ENCODE measurements around the gene ATP1B2.

The ATP1B2 gene

DNA sequence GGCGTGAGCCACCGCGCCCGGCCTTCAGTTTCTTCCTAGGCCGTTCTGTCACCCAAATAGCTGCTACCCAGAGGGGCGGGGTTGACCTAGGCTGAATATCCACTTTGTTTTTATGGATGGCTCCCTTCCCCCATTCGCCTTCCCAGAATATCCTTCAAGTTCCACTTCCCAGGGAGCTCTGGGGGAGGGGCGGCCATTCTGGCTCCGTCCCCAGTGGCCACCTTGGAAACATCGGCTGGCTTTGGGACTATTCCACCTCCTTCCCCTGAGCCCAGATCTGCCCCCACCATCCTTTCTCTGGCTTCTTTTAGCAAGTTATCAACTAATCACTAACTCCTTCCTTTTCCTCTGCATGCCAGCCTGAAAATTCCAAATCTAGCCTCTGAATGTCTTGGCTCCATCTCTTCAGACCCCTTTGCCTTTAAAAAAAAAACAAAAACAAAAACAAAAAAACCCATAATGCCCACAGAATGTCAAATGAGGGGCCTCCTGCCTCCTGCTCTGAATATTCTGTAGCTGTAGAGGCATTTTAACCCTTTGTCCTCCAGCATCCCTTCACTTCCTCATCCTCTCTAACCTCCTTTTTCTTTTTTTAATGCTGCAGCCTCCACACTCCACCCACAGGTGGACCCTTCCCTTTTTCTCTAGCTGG lies 6.4 kb downstream of the ATP1B2 start:
- peak overlapping the region; percentile 71; the same call in 1 of the 2 replicates for H3K9ac ChIP-seq (ENCODE audit: low read depth, low read length)

DNA sequence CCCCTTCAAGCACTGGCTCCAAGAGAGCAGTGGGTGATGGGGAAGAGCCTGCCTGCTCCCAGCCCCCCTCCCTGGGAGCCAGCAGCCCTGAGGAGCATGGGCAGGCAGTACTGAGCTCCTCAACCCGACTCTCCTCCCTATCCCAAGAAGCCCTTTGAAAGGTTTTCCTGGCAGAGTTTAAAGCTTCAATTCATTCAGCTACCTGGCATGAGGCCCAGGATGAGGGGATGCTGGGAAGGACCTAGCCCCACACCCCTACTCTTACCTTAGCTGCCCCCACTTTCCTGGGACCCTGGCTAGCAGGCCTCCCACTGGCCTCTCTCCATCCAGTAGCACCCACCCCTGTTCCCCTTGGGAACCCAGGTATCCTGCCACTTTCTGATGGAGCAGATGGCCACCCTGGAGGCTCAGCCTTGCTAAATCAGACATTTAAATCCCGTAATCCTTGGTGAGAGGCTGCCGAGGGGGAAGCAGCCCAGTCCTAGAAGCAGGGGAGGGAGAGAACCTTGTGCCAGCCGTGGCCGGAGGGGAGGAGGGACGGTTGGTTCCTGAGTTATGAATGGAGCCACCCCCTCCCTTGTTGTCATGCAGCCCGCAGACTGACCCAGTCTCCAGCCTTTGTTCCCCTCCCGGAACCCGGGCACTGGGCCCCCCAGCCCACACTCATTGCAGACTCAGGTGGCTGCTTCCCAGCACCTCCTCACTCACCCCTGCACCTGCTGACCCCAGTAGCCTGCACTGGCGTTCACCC lies 17.1 kb downstream of the ATP1B2 start:
- peaks cover 65% of the 10 kb centered on the region for H3K36me3 ChIP-seq (ENCODE audit: insufficient read depth, low read depth, low read length)
- no peak overlapping the region for H3K9ac ChIP-seq (ENCODE audit: low read depth, low read length)
- H3K4me3 ChIP-seq (ENCODE audit: low read length), result no peak overlapping the region
- no peaks in the 10 kb centered on the region for H3K27me3 ChIP-seq (ENCODE audit: insufficient read depth, low read length)
- H3K27ac ChIP-seq (ENCODE audit: low read length), result no peak overlapping the region
- no peaks in the 10 kb centered on the region for H3K4me1 ChIP-seq (ENCODE audit: insufficient read depth, low read length)
- H3K9me3 ChIP-seq (ENCODE audit: insufficient read depth, low read depth, low read length), result no peaks in the 10 kb centered on the region

More for the DNA sequence above, 6.4 kb downstream of the ATP1B2 start:
- Histone ChIP-seq H3K4me3 (ENCODE audit: low read length) (peak overlapping the region; percentile 59), H3K4me1 (ENCODE audit: insufficient read depth, low read length) (peaks cover 11% of the 10 kb centered on the region), H3K27me3 (ENCODE audit: insufficient read depth, low read length) (peaks cover 19% of the 10 kb centered on the region), H3K36me3 (ENCODE audit: insufficient read depth, low read depth, low read length) (0 out of 2 replicates have a peak, but pooled peaks cover 4% of the 10 kb centered on the region), H3K9me3 (ENCODE audit: insufficient read depth, low read depth, low read length) (no peaks in the 10 kb centered on the region), H3K27ac (ENCODE audit: low read length) (peak overlapping the region; percentile 91)

DNA sequence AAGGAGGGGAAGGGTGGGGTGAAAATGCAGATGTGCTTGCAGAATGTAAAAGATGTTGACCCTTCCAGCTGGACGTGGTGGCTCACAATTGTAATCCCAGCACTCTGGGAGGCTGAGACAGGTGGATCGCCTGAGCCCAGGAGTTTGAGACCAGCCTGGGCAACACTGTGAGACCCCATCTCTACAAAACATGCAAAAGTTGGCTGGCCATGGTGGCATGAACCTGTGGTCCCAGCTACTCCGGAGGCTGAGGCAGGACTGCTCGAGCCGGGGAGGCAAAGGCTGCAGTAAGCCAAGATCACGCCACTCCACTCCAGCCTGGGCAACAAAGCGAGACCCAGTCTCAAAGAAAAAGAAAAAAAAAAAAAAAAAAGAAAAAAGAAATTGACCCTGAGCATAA lies 17.8 kb downstream of the ATP1B2 start:
- Histone ChIP-seq H3K27ac (ENCODE audit: low read length) (no peak overlapping the region), H3K36me3 (ENCODE audit: insufficient read depth, low read depth, low read length) (peaks cover 71% of the 10 kb centered on the region)

DNA sequence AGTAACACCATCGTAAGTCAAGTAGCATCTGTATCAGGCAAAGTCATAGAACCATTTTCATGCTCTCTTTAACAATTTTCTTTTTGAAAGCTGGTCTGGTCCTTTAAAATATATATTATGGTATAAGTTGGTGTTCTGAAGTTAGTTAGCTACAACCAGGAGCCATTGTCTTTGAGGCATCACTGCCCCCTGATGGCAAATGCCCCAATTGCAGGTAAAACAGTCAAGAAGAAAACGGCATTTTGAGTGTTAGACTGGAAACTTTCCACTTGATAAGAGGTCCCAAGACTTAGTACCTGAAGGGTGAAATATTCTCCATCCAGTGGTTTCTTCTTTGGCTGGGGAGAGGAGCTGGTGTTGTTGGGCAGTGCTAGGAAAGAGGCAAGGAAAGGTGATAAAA lies 22.5 kb downstream of the ATP1B2 start:
- Histone ChIP-seq H3K27me3 (ENCODE audit: insufficient read depth, low read length) (no peaks in the 10 kb centered on the region), H3K4me3 (ENCODE audit: low read length) (no peak overlapping the region), H3K9me3 (ENCODE audit: insufficient read depth, low read depth, low read length) (peaks cover 4% of the 10 kb centered on the region; the same call in 1 of the 2 replicates), H3K4me1 (ENCODE audit: insufficient read depth, low read length) (peaks cover 13% of the 10 kb centered on the region), H3K9ac (ENCODE audit: low read depth, low read length) (no peak overlapping the region), H3K36me3 (ENCODE audit: insufficient read depth, low read depth, low read length) (peaks cover 74% of the 10 kb centered on the region), H3K27ac (ENCODE audit: low read length) (no peak overlapping the region)

More for the DNA sequence above, 17.8 kb downstream of the ATP1B2 start:
- Histone ChIP-seq H3K4me3 (ENCODE audit: low read length) (no peak overlapping the region), H3K9me3 (ENCODE audit: insufficient read depth, low read depth, low read length) (peaks cover 2% of the 10 kb centered on the region; the same call in 1 of the 2 replicates), H3K9ac (ENCODE audit: low read depth, low read length) (no peak overlapping the region), H3K4me1 (ENCODE audit: insufficient read depth, low read length) (no peaks in the 10 kb centered on the region), H3K27me3 (ENCODE audit: insufficient read depth, low read length) (no peaks in the 10 kb centered on the region)

DNA sequence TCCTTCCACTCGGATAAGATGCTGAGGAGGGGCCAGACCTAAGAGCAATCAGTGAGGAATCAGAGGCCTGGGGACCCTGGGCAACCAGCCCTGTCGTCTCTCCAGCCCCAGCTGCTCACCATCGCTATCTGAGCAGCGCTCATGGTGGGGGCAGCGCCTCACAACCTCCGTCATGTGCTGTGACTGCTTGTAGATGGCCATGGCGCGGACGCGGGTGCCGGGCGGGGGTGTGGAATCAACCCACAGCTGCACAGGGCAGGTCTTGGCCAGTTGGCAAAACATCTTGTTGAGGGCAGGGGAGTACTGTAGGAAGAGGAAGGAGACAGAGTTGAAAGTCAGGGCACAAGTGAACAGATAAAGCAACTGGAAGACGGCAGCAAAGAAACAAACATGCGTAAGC lies 24.2 kb downstream of the ATP1B2 start:
- Histone ChIP-seq H3K27me3 (ENCODE audit: insufficient read depth, low read length) (no peaks in the 10 kb centered on the region), H3K4me3 (ENCODE audit: low read length) (no peak overlapping the region), H3K9ac (ENCODE audit: low read depth, low read length) (no peak overlapping the region), H3K27ac (ENCODE audit: low read length) (no peak overlapping the region), H3K4me1 (ENCODE audit: insufficient read depth, low read length) (peaks cover 16% of the 10 kb centered on the region), H3K36me3 (ENCODE audit: insufficient read depth, low read depth, low read length) (peaks cover 57% of the 10 kb centered on the region), H3K9me3 (ENCODE audit: insufficient read depth, low read depth, low read length) (peaks cover 4% of the 10 kb centered on the region; the same call in 1 of the 2 replicates)

DNA sequence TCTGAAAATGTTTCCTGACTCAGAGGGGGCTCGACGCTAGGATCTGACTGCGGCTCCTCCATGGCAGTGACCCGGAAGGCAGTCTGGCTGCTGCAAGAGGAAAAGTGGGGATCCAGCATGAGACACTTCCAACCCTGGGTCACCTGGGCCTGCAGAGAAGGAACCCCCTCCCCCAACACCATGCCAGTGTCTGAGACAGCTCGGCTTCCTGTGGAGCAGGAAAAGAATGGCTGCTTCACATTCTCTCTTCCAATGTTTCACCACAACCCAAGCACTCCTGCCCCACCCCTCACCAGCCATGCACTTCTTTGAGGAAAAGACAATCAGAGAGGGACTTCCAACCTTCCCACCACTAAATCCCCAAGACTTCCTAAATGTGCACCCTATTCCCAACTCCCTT lies 25.8 kb downstream of the ATP1B2 start:
- Histone ChIP-seq H3K9me3 (ENCODE audit: insufficient read depth, low read depth, low read length) (peaks cover 4% of the 10 kb centered on the region; the same call in 1 of the 2 replicates), H3K36me3 (ENCODE audit: insufficient read depth, low read depth, low read length) (peaks cover 43% of the 10 kb centered on the region), H3K9ac (ENCODE audit: low read depth, low read length) (peak overlapping the region; percentile 40; the same call in 1 of the 2 replicates), H3K27me3 (ENCODE audit: insufficient read depth, low read length) (no peaks in the 10 kb centered on the region), H3K4me3 (ENCODE audit: low read length) (peak overlapping the region; percentile 43; the same call in 1 of the 2 replicates), H3K27ac (ENCODE audit: low read length) (peak overlapping the region; percentile 36), H3K4me1 (ENCODE audit: insufficient read depth, low read length) (peaks cover 16% of the 10 kb centered on the region)

DNA sequence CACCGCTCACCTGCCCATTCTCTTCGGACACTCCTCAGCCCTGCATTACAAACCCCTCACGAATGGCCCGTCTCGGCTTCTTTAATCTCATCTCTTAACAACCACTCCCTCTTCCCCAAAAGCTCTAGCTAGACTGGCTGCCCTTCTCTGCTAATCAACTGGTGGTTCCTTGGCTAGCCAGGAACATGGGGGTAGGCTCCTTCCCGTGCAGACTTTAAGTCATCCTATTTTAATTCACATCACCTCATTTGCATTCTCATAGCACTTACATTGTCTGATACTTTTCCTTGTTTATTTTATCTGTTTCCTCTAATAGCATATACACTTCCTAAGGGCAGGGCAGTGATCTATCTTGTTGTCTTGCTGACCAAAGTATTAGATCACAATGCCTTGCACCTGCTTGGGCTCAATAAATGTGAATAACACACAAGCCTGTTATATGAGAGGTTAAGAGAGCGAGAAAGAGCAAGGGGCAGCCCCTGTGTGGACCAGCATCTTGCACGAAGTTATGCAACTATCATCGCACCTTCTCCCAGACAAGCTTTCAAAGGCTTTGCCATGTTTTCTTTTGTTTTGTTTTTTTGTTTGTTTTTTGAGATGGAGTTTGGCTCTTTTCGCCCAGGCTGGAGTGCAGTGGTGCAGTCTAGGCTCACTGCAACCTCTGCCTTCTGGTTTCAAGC lies 26.8 kb downstream of the ATP1B2 start:
- no peaks in the 10 kb centered on the region for H3K27me3 ChIP-seq (ENCODE audit: insufficient read depth, low read length)
- H3K9me3 ChIP-seq (ENCODE audit: insufficient read depth, low read depth, low read length), result peaks cover 4% of the 10 kb centered on the region; the same call in 1 of the 2 replicates
- peaks cover 16% of the 10 kb centered on the region for H3K4me1 ChIP-seq (ENCODE audit: insufficient read depth, low read length)
- H3K9ac ChIP-seq (ENCODE audit: low read depth, low read length), result peak overlapping the region; percentile 40; the same call in 1 of the 2 replicates
- peak overlapping the region; percentile 43 for H3K4me3 ChIP-seq (ENCODE audit: low read length)
- peaks cover 34% of the 10 kb centered on the region for H3K36me3 ChIP-seq (ENCODE audit: insufficient read depth, low read depth, low read length)
- H3K27ac ChIP-seq (ENCODE audit: low read length), result peak overlapping the region; percentile 36

DNA sequence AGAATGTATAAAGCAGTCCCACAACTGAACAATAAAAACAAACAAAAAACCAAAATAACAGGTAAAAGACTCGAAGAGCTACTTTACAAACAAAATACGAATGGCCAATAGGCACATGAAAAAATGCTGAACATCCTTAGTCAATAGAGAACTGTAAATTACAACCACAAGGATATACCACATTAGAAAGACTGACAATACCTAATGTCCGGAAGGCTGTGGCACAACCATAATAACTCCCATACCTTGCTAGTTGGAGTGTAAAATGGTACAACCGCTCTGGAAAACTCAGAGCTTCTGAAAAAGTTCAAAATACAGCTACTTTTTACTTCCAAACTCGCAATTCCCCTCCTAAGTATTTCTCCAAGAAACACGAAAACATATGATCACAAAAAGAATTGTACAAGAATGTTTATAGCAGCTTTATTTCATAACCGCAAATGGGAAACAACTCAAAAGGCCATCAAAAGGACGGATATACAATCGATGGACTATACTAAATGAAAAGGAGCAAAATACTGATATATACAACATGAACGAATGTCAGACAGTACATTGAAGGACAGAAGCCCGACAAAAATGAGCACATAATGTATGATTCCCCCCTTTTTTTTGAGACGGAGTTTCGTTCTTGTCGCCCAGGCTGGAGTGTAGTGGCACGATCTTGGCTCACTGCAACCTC lies 34.3 kb downstream of the ATP1B2 start:
- no peak overlapping the region for H3K27ac ChIP-seq (ENCODE audit: low read length)
- H3K9ac ChIP-seq (ENCODE audit: low read depth, low read length), result peak overlapping the region; percentile 99
- peaks cover 15% of the 10 kb centered on the region for H3K4me1 ChIP-seq (ENCODE audit: insufficient read depth, low read length)
- peaks cover 20% of the 10 kb centered on the region for H3K36me3 ChIP-seq (ENCODE audit: insufficient read depth, low read depth, low read length)
- H3K27me3 ChIP-seq (ENCODE audit: insufficient read depth, low read length), result no peaks in the 10 kb centered on the region
- H3K9me3 ChIP-seq (ENCODE audit: insufficient read depth, low read depth, low read length), result no peaks in the 10 kb centered on the region
- peak overlapping the region; percentile 90 for H3K4me3 ChIP-seq (ENCODE audit: low read length)

DNA sequence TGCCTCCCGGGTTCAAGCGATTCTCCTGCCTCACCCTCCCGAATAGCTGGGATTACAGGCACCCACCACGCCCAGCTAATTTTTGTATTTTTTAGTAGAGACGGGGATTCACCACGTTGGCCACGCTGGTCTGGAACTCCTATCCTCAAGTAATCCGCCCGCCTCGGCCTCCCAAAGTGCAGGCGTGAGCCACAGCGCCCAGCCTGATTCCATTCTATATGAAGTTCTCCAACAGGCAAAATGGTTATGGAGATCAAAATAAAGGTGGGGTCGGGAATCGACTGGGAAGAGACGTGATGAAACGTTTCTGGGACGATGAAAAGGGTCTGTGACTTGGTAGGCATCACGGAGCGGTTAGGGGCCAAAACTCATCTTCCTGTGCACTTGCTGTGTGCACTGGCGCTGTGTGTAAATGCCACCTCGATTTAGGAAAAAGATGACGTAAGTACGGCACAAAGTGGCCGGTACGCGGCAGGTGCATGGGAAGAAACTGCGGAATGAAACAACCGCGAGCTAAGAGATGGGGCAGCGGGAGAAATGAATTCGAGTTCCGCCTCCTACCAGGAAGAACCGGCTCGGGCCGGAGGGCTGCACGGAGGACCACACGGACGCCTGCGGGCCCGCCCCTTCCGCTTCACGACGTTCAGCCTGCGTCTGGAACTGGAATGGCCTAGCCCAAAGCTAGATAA lies 35.0 kb downstream of the ATP1B2 start:
- Histone ChIP-seq H3K4me3 (ENCODE audit: low read length) (peak overlapping the region; percentile 90), H3K36me3 (ENCODE audit: insufficient read depth, low read depth, low read length) (peaks cover 27% of the 10 kb centered on the region), H3K4me1 (ENCODE audit: insufficient read depth, low read length) (peaks cover 15% of the 10 kb centered on the region), H3K27me3 (ENCODE audit: insufficient read depth, low read length) (no peaks in the 10 kb centered on the region), H3K9ac (ENCODE audit: low read depth, low read length) (peak overlapping the region; percentile 99), H3K27ac (ENCODE audit: low read length) (peak overlapping the region; percentile 86), H3K9me3 (ENCODE audit: insufficient read depth, low read depth, low read length) (no peaks in the 10 kb centered on the region)

DNA sequence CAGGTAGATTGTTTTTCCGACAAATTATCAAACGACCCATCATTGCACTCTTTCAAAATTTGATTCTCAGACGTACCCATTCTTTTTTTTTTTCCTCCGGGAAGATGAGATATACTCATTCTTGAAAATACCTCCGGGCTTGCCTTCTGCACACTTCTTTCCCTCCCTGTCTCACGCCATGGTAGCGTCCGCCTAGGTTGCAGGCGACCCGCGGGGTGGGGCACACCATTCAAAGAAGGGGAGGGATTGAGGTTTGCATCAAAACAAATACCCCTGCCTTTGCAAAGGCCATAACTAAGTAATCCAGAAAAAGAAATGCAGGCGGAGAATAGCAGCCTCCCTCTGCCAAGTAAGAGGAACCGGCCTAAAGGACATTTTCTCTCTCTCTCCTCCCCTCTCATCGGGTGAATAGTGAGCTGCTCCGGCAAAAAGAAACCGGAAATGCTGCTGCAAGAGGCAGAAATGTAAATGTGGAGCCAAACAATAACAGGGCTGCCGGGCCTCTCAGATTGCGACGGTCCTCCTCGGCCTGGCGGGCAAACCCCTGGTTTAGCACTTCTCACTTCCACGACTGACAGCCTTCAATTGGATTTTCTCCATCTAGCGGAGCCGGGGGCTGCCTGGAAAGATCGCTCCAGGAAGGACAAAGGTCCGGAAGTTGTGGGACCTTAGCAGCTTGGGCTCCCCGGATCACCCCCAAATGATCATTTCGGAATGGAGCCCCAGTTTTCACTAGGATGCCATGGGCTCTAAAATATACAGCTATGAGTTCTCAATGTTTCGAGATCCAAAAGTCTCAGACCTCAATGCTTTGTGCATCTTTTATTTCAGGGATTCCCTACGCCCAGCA lies 35.7 kb downstream of the ATP1B2 start:
- Histone ChIP-seq H3K4me1 (ENCODE audit: insufficient read depth, low read length) (peaks cover 15% of the 10 kb centered on the region), H3K27ac (ENCODE audit: low read length) (peak overlapping the region; percentile 86), H3K36me3 (ENCODE audit: insufficient read depth, low read depth, low read length) (peaks cover 27% of the 10 kb centered on the region), H3K27me3 (ENCODE audit: insufficient read depth, low read length) (no peaks in the 10 kb centered on the region), H3K9me3 (ENCODE audit: insufficient read depth, low read depth, low read length) (no peaks in the 10 kb centered on the region), H3K4me3 (ENCODE audit: low read length) (peak overlapping the region; percentile 90), H3K9ac (ENCODE audit: low read depth, low read length) (peak overlapping the region; percentile 99)
